HG03442 (cell line): ENCODE results near the gene PMCH.
"Not testable (repeated sequence)": the region's sequence is repeated elsewhere in the genome, so short reads cannot be mapped to it uniquely, and the experiment has no call there.

Experiments used
- ATAC-seq: cut with Tn5 transposase; IDR thresholded peaks from one replicate; pipeline ENCODE4 v1.9.1; 2021; ENCODE audit warnings: mild to moderate bottlenecking, moderate library complexity; ENCODE audit not compliant: unreplicated experiment

The PMCH gene, protein sequence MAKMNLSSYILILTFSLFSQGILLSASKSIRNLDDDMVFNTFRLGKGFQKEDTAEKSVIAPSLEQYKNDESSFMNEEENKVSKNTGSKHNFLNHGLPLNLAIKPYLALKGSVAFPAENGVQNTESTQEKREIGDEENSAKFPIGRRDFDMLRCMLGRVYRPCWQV

DNA sequence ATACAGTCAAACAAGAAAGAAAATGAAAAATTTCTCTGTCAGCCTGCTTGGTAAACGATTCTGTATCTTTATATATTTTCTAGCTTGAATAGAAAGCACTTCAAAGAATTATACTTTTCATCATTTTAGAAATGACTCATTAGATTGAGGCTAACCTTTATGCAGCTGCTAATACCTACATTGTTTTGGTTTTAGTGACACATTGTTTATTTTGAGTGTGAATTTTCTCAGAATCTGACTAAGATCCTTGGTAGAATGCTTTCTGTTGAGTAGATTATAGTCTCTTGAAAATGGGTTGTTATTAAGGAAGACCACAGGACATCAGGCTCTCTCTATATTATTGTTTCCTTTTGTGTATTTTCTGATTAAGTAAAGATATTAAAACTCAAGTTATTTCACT is at the start of gene PMCH:
PMCH (minus strand) TSS at position 45 of the 400 bp plus-strand sequence. CDS start 63 bp downstream, outside the sequence.
- ATAC-seq, result peak; percentile 94

DNA sequence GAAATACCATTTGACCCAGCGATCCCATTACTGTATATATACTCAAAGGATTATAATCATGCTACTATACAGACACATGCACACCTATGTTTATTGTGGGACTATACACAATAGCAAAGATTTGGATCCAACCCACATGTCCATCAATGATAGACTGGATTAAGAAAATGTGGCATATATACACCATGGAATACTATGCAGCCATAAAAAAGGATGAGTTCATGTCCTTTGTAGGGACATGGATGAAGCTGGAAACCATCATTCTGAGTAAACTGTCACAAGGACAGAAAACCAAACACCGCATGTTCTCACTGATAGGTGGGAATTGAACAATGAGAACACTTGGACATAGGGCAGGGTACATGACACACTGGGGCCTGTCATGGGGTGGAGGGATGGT is 43.2 kb upstream of the PMCH start:
- ATAC-seq, result not testable (repeated sequence)

DNA sequence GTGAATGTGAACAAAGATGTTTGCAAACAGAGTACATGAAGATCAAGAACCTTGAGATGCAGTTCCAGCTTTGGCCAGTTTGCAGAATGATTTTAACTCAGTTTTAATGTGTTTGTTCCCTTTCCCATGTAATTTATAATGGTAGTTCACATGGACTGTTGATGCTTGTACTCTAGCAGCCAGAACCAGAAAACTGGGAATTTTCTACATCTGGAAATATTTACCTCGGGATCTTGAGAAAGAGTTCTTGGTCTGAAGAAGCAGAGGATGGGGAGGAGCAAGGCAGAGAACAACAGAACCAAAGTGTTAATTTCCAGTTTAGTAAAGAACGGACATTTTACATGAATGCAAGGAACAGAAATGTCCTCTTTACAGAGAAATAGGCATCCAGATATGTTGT is 37.0 kb upstream of the PMCH start:
- ATAC-seq, result no peak

GRCh38 chr12:102232446-102232845 is 34.8 kb upstream of the PMCH start:
- no peak for ATAC-seq

DNA sequence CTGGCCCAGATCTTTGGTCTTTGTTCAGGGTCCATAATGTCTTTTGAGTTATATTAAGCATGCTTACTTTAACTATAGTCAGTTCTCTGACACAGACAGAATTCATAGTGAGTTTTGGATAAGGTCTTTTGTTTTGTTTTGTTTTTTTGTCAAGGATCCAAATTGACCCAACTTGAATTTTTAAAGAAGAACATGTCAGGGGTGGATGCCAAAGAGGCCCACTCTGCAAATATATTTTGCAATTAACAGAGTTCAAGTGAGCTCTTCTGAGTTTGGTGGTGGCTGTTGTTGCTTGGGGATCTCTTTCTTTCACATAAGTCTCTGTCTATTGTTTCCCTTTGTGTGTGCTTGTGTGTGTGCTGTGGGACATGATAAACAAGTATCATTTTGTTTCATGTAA is 34.4 kb upstream of the PMCH start:
- ATAC-seq, result no peak

DNA sequence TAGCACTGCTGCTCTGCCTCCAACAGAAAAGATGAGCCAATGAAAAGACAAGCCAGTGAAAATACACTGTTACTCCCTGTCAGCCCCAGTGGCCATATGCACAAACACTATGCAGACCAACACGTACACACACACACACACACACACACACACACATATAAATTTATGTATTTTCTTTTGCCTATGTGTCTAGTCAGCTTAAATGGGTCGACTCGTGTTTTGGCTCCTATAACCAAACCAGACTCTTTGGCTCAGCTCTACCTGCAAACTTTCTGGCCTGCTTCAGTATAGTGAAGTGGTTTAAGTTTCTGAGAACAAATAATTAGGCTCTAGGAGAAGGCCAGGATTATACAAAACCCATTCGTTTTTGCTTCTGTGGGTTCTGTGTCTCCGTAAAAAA is 30.3 kb upstream of the PMCH start:
- ATAC-seq, result no peak

DNA sequence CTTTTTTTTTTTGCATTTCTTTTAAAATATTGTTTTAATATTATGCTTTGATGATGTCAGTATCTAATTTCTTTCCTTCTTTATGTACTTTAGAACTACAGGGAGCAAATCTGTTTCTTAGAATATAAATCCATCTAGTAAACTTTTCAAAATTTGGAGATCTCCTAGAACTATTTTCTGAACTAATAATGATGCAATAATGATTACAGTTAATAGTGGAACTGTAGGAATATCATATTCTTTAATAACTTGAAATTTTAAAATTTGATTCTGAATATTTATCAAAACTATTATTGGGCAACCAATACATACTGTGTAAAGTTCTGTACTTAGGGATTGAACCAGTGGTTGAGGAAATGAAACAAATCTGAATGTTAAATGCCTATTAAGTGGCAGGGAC is 23.1 kb upstream of the PMCH start:
- no peak for ATAC-seq

DNA sequence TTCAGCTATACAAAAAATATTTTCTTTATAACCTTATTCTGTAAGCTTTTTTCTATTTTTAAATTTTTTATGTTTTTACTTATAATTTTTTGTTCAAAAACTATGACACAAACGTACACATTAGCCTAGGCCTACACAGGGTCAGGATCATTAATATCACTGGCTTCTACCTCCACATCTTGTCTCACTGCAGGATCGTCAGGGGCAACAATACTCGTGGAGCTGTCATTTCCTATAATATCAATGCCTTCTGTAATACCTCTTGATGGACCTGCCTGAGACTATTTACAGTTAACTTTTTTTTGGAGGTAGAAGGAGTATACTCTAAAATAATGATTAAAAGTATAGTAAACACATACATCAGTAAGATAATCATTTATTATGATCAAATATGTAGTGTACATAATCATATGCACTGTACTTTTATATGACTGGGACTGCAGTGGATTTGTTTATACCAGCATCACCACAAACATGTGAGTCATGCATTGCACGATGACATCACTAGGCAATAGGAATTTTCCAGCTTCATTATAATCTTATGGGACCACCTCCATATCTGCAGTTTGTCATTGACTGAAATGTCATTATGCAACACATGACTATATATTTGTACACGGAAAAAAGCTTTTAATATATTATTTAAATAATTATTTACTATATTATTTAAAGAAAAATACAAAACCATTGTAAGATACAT is 18.5 kb upstream of the PMCH start:
- no peak for ATAC-seq

GRCh38 chr12:102204025-102204424 is 6.4 kb upstream of the PMCH start:
- ATAC-seq, result no peak

DNA sequence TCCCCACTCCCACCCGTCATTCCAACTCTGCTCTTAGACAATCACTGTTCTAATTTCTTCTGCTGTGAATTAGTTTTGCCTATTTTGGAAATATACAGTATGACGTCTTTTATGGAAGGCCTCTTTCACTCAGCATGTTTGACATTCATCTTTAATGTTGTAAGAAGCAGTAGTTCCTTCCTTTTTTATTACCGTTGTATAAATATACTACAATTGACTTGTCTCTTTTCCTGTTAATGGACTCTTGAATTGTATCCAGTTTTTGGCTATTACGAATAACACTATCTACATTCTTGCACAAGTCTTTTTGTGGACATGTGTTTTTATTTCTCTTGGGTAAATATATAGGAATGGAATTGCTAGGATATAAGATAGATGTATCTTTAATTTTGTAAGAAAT is 4.9 kb upstream of the PMCH start:
- ATAC-seq, result no peak

DNA sequence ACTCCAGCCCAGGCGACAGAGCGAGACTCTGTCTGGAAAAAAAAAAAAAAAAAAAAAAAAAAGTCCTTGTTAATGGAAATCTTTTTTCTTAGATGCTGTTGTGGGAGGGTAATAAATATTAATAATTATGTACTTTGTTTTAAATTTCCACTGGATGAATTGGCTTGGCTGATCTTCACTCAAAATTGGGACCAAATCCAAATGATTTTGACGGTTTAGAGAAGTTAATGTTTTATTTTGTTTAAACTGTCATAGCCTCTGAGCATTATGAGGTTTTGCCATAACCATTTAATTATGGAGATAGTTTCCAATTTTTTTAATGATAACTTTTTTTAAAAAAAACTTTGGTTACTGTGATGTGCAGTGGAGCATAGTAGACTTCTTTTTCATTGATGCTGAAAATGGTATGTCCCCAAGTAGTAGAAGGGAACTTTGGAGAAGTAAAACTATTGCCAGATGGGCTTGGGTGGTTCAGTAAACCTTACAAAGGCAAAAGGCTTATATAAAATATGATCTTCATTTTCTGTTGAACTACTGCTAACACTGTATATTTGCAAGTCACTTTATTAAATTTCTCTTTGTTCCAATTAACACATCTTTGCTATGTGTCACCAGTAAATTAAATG is 3.9 kb upstream of the PMCH start:
- no peak for ATAC-seq

DNA sequence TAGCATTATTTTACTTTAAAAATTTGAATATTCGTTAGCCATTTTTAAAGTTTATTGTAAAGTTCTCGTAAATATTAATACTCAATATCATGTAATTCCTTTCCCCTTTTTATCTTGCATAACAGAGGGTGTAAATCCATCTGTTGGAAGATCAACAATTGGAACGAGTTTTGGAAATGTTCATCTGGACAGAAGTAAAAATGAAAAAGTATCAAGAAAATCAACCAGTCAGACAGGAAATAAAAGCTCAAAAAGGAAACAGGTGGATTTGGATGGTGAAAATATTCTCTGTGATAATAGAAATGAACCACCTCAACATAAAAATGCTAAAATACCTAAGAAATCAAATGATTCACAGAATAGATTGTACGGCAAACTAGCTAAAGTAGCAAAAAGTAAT is 1.8 kb downstream of the PMCH start:
- no peak for ATAC-seq

DNA sequence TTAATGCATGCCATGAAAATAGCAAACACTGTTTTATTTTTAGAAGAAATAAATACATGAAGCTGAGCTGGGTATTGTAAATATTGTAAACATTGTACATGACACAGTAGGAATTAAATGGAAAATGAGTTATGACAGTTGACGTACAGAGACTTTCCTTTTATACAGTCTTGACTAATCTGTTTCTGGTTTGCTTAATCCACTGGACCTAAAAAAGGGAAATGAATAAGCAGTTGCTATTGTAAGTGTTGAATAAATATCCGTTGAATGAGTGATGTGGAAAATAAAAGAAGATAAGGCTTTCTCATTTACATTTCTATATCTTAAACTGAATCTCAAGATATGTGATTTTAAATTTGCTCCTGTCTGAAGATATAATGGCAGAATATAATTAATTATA is 15.0 kb downstream of the PMCH start:
- ATAC-seq, result no peak

- no peak for ATAC-seq
Measured at GRCh38 chr12:102174761-102175160, 22.9 kb downstream of the PMCH start.

DNA sequence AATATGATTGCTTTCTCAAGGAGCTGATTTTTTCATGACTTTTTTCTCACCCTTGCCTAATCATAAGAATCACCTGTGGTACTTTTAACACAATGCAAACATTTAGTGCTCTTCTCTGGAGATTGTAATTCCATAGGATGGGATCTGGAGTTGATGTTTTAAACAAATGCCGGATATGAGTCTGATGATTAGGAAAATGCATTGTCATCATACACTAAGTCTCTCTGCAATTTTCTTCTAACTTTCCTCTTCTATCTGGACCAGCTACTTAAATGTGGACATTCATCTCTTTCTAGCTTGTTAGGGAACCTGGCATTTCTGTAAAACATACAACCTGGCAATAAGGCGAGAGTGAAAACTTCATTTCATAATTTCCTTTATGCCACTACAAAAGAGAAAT is 23.5 kb downstream of the PMCH start:
- no peak for ATAC-seq

DNA sequence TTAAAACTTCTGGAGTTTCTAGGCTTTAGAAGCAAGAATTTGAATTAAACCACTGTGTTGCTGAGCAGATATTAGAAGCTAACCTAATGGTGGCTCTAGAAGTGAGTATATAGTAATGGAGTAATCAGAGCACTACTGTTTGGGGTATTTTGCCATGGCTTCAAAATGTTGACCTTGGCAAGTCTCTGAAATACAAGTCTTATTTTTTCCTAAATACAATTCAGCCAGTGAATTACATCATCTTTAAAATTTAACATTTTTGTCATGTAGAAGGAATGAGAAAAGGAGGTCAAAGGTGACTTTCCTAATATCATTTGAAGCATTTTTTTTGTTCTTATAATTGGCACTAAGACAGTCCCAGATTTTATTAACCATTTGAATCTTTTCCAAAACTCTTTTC is 25.2 kb downstream of the PMCH start:
- no peak for ATAC-seq

DNA sequence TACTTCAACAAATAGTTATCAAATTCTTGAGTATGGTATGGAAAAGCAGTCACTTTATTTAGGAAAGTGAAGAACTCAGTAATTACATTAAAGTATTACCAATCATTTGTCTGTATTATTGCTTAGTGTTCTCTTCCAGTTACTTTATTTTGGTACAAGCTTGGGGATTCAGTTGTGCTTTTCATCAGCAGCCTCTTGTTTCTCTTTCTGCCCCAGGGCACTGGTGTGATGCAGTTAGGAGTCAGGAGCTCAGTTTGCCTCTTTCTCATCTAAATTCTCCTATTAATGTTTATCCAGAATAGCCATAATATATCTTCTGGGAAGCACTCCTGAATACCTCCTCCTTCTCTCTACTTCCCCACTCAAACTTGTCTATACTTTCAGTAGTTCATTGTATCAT is 25.7 kb downstream of the PMCH start:
- ATAC-seq, result no peak

GRCh38 chr12:102169922-102170621 is 27.6 kb downstream of the PMCH start:
- ATAC-seq, result no peak

DNA sequence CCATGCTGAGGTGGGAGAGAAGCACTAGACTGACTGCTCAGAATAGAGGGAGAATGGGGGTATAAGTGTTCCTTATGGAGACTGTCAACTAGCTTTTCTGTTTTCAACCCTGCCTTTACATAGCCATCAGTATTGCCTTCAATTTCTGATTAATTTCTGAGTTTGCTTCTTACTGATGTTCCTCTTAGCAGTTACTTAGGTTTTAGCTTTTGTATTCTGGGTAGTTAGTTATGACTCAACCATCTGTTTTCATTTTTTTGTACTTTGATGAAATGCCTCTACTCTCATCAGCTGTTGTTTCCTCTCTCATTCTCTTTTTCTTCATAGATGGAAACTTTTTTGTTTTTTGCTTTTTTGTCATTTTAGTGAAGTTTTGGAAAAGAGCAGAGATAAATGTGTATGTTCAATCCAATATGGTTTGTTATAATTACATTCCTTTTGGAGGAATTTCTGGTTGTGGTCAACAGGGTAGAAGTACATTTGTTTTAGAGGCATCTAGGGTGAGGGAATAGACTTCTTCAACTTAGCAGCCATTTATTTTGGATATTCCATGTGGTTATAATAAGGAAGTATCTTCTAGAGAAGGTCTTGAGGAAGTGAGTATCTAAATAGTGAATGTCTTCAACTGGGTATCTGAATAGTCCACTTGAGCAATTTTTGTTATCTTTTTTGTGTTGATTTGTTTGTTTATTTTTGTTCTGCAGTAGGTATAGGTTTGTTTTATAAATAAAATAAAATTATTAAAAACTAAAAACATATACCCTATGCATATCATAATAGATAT is 29.6 kb downstream of the PMCH start:
- peak; percentile 70 for ATAC-seq

DNA sequence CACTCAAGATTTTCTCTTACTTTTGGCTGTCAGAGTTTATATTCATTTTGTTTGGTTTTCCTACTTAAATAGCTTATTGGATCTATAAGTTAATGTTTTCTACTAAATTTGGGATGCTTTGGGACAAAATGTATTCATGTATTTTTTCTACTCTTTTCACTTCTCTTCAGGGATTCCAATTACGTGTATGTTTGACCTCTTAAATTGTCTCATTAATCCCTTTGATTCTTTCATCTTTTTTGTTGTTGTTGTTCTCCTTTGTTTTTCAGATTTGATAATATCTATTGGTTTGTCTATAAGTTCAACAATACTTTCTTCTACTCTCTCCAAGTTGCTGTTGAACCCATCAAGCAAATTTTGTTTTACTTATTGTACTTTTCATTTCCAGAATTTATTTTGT is 34.2 kb downstream of the PMCH start:
- ATAC-seq, result no peak

DNA sequence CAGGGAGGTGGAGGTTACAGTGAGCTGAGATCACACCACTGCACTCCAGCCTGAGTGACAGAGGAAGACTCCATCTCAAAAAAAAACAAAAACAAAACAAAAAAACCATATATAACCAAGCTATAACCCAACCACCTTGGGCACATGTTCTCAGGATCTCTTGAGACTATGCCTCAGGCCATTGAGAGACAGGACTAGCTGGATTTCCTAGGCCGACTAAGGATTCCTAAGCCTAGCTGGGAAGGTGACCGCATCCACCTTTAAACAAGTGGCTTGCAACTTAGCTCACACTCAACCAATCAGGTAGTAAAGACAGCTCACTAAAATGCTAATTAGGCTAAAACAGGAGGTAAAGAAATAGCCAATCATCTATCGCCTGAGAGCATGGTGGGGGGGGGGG is 42.4 kb downstream of the PMCH start:
- ATAC-seq, result not testable (repeated sequence)
